ENCODE data around the gene RAPGEFL1.

RAPGEFL1 gene

DNA sequence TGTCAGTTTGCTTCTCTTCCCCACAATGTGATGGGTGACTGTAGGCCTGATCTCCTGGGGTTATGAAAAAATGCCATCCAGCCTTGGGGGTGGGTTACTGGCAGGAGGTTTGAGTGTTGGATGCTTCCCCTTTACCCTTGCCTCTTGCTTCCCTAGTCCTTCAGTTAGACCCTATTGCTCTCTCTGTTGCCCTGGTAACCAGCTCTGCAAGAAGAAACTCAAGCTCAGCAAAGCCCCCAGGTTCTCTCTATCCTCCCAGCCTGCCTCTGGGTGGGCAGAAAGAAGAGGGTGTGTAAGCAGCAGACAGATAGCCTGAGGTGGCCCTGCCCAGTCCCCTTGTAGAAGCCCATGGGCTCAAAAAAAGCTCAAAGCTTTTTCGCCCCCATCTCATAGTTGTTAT, 2.8 kb upstream of the RAPGEFL1 start:
- peaks cover 65% of the 10 kb centered on the region for H3K36me3 ChIP-seq (ENCODE audit: insufficient read depth, insufficient read length, low read length)
- no peaks in the 10 kb centered on the region for H3K27me3 ChIP-seq (ENCODE audit: insufficient read depth, insufficient read length)
- no peak for DNase-seq (ENCODE audit: low read depth, low spot score)
- no peak overlapping the region for H3K9ac ChIP-seq (ENCODE audit: insufficient read length, low read depth)
- H3K4me1 ChIP-seq (ENCODE audit: insufficient read depth, insufficient read length) = peaks cover 14% of the 10 kb centered on the region
- no peak overlapping the region for H3K4me3 ChIP-seq (ENCODE audit: insufficient read length, low read depth)
- peaks cover 5% of the 10 kb centered on the region; the same call in 1 of the 2 replicates for H3K9me3 ChIP-seq (ENCODE audit: insufficient read depth, low read length)
- TF ChIP-seq SUZ12 (IDR thresholded peaks at IDR 0.05; ENCODE audit: extremely low read depth, insufficient read depth, insufficient read length) (no peak), ZNF274 (IDR thresholded peaks at IDR 0.05; ENCODE audit: low read depth, low read length) (no peak), YY1 (IDR thresholded peaks at IDR 0.05; ENCODE audit: insufficient read depth, insufficient read length) (no peak)

DNA sequence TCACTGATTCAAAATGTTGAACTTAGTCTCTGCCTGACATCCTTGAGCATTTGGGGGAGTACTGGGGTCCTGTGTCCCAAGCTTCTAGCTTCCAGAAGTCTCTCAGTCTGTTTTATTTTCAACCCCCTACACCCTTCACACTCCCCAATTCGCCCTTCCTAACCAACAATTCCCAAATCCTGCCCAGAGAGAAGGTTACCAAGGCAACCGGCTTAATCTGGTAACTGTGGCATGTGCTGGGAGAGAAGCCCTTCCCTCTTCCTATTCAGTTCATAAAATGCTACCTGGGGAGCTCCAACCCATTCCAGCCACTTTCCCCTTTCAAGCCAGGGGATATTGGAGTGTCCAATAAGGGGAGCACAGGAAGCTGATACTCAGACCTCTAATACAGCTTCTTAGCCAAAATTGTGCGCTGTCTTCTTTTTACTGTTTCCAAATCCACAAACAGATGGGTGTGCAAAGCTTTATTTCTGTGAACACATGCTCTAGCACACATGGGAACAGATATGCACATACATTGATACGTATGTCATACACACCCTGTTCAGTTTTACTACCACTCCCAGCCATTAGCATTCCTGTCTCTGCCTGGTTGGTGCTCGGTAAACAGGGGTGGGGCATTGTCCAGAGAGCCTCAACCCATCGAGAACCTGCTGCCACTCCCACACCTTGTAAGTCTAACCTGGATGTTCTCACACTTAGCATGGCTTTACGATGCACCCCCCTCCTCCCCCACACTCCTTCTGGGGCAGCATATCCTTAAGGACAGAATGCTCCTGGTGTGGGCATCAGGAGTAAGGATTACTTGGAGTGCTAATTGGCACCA, 1.1 kb upstream of the RAPGEFL1 start:
- TF ChIP-seq SUZ12 (IDR thresholded peaks at IDR 0.05; ENCODE audit: extremely low read depth, insufficient read depth, insufficient read length) = no peak
- no peak for TF ChIP-seq YY1 (IDR thresholded peaks at IDR 0.05; ENCODE audit: insufficient read depth, insufficient read length)
- no peak for TF ChIP-seq ZNF274 (IDR thresholded peaks at IDR 0.05; ENCODE audit: low read depth, low read length)
- Histone ChIP-seq H3K9ac (ENCODE audit: insufficient read length, low read depth) (no peak overlapping the region), H3K9me3 (ENCODE audit: insufficient read depth, low read length) (peaks cover 5% of the 10 kb centered on the region; the same call in 1 of the 2 replicates), H3K4me3 (ENCODE audit: insufficient read length, low read depth) (no peak overlapping the region), H3K4me1 (ENCODE audit: insufficient read depth, insufficient read length) (peaks cover 30% of the 10 kb centered on the region), H3K27me3 (ENCODE audit: insufficient read depth, insufficient read length) (no peaks in the 10 kb centered on the region), H3K36me3 (ENCODE audit: insufficient read depth, insufficient read length, low read length) (peaks cover 49% of the 10 kb centered on the region)
- DNase-seq (ENCODE audit: low read depth, low spot score) = no peak

DNA sequence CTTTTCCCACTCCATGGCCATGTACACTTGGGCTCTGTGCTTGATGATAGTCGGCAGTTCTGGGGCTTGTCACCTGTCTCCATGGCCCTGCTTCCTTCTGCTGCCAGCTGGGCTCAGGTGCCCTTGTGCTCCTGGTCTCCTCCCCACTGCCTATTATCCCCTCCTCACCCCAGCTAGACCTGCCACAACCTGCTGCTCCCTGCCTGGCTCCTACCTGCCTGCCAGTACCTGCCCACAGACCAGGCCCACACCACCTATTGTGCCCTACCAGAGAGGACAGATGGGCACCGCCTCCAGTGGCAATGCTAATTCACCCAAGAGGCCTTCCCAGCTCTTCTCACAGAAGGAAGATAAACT, 538 bp upstream of the RAPGEFL1 start:
- Histone ChIP-seq H3K9me3 (ENCODE audit: insufficient read depth, low read length) (peaks cover 5% of the 10 kb centered on the region; the same call in 1 of the 2 replicates), H3K4me3 (ENCODE audit: insufficient read length, low read depth) (no peak overlapping the region), H3K27me3 (ENCODE audit: insufficient read depth, insufficient read length) (no peaks in the 10 kb centered on the region), H3K4me1 (ENCODE audit: insufficient read depth, insufficient read length) (peaks cover 35% of the 10 kb centered on the region), H3K36me3 (ENCODE audit: insufficient read depth, insufficient read length, low read length) (peaks cover 43% of the 10 kb centered on the region), H3K9ac (ENCODE audit: insufficient read length, low read depth) (peak overlapping the region; percentile 29)
- no peak for DNase-seq (ENCODE audit: low read depth, low spot score)
- TF ChIP-seq SUZ12 (IDR thresholded peaks at IDR 0.05; ENCODE audit: extremely low read depth, insufficient read depth, insufficient read length) (no peak), ZNF274 (IDR thresholded peaks at IDR 0.05; ENCODE audit: low read depth, low read length) (no peak), YY1 (IDR thresholded peaks at IDR 0.05; ENCODE audit: insufficient read depth, insufficient read length) (no peak)

DNA sequence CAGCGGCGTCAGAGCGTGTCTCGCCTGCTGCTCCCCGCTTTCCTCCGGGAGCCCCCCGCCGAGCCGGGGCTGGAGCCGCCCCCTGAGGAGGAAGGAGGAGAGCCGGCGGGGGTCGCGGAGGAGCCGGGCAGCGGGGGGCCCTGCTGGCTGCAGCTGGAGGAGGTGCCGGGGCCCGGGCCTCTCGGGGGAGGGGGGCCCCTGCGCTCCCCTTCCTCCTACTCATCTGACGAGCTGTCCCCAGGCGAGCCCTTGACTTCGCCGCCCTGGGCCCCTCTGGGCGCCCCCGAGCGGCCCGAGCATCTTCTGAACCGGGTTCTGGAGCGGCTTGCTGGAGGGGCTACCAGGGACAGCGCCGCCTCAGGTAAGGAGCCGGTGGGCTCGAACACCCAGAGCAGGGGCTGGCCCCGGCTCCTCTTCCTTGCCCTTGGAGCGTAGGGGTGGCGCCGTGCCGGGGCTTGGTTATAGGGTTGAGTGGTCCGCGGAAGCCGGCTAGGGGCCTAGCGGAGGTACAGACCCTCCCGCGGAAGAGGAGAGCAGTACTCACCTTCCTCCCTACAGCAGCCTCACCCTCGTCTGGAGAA, 841 bp downstream of the RAPGEFL1 start:
- H3K4me3 ChIP-seq (ENCODE audit: insufficient read length, low read depth) = peak overlapping the region; percentile 42

DNA sequence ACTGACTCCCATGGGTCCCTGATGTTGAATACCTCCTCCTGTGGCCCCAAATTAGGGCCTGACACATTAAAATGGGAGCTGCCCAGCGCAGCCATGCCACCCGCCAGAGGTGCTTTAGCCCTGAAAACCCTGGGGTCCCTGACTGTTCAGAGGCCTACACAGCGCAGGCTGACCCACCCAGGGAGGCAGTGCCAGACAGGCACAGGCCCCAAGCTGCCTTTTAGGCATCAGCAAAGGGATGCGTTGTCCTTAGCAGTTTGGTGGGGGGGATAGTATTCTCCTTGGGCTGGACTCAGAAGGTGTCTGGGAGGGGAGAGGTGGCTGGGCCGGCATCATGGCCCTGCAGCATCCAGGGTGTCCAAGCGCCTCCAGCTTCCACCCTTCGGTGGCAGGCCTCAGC, 1.4 kb downstream of the RAPGEFL1 start:
- DNase-seq (ENCODE audit: low read depth, low spot score) = no peak
- Histone ChIP-seq H3K4me1 (ENCODE audit: insufficient read depth, insufficient read length) (peaks cover 35% of the 10 kb centered on the region), H3K9ac (ENCODE audit: insufficient read length, low read depth) (peak overlapping the region; percentile 65), H3K4me3 (ENCODE audit: insufficient read length, low read depth) (peak overlapping the region; percentile 42), H3K9me3 (ENCODE audit: insufficient read depth, low read length) (no peaks in the 10 kb centered on the region), H3K36me3 (ENCODE audit: insufficient read depth, insufficient read length, low read length) (peaks cover 28% of the 10 kb centered on the region), H3K27me3 (ENCODE audit: insufficient read depth, insufficient read length) (no peaks in the 10 kb centered on the region)
- TF ChIP-seq YY1 (IDR thresholded peaks at IDR 0.05; ENCODE audit: insufficient read depth, insufficient read length) = no peak
- no peak for TF ChIP-seq SUZ12 (IDR thresholded peaks at IDR 0.05; ENCODE audit: extremely low read depth, insufficient read depth, insufficient read length)
- no peak for TF ChIP-seq ZNF274 (IDR thresholded peaks at IDR 0.05; ENCODE audit: low read depth, low read length)

More for the DNA sequence above, 841 bp downstream of the RAPGEFL1 start:
- no peak for TF ChIP-seq YY1 (IDR thresholded peaks at IDR 0.05; ENCODE audit: insufficient read depth, insufficient read length)
- no peak for TF ChIP-seq ZNF274 (IDR thresholded peaks at IDR 0.05; ENCODE audit: low read depth, low read length)
- no peak for TF ChIP-seq SUZ12 (IDR thresholded peaks at IDR 0.05; ENCODE audit: extremely low read depth, insufficient read depth, insufficient read length)
- Histone ChIP-seq H3K9ac (ENCODE audit: insufficient read length, low read depth) (peak overlapping the region; percentile 65), H3K4me1 (ENCODE audit: insufficient read depth, insufficient read length) (peaks cover 35% of the 10 kb centered on the region), H3K36me3 (ENCODE audit: insufficient read depth, insufficient read length, low read length) (peaks cover 33% of the 10 kb centered on the region), H3K9me3 (ENCODE audit: insufficient read depth, low read length) (no peaks in the 10 kb centered on the region), H3K27me3 (ENCODE audit: insufficient read depth, insufficient read length) (no peaks in the 10 kb centered on the region)
- DNase-seq (ENCODE audit: low read depth, low spot score) = no peak

DNA sequence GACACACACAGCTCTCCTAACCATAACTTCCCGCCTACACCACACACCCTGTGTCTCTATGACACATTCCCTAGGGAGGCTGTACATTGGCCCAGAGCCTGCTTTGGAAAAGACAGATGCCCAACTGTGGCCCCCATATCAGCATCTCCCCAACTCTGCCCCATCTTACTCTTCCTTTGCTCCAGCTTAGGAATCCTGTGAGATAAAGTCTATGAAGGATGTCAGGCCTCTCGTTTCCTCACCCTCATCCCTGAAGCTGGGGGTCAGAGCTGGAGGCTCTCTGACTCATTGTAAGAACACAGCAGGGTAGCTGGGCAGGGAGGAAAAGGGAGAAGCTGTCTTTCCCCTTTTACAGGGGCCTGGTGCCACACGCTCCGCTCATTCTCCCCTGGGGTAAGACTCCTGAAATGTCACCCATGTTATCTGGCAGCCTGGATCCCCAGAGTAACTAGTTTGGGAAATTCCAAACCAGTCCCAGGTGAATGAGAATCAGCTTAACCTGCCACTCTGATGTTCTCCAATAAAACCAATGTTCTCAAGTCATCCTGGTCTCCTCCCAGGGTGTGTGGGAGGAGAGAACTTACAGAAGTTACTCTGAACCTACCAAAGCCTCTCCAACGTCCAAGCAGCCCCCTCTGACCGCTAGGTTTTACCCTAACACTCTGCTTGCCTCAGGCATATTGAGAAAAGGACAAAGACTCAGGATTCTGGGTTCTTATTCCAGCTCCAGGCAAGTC, 2.8 kb downstream of the RAPGEFL1 start:
- H3K9me3 ChIP-seq (ENCODE audit: insufficient read depth, low read length) = no peaks in the 10 kb centered on the region
- H3K36me3 ChIP-seq (ENCODE audit: insufficient read depth, insufficient read length, low read length) = peaks cover 24% of the 10 kb centered on the region
- DNase-seq (ENCODE audit: low read depth, low spot score) = no peak
- H3K4me1 ChIP-seq (ENCODE audit: insufficient read depth, insufficient read length) = peaks cover 35% of the 10 kb centered on the region
- no peak for TF ChIP-seq ZNF274 (IDR thresholded peaks at IDR 0.05; ENCODE audit: low read depth, low read length)
- no peak for TF ChIP-seq YY1 (IDR thresholded peaks at IDR 0.05; ENCODE audit: insufficient read depth, insufficient read length)
- no peak for TF ChIP-seq SUZ12 (IDR thresholded peaks at IDR 0.05; ENCODE audit: extremely low read depth, insufficient read depth, insufficient read length)
- H3K4me3 ChIP-seq (ENCODE audit: insufficient read length, low read depth) = no peak overlapping the region
- H3K9ac ChIP-seq (ENCODE audit: insufficient read length, low read depth) = peak overlapping the region; percentile 33
- H3K27me3 ChIP-seq (ENCODE audit: insufficient read depth, insufficient read length) = no peaks in the 10 kb centered on the region

DNA sequence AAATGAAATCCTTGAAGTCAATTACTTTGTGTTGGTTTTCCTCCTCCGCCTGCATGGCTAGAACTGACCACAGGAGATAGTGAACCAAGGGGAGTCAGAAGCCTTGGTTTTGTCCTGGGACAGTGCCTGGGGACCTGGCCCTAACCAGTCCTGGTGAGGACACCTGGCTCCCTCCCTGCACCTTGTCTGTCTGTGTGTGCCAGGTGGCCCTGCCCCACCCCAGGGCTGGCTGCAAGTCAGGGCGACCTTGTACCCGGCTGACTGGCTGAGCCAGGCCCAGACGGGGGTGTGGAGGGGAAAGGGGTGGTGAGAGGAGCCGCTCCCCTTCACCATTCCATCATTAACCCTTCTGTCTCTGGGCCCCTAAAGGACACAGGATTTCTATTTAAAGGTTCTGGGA, 3.4 kb downstream of the RAPGEFL1 start:
- no peaks in the 10 kb centered on the region for H3K9me3 ChIP-seq (ENCODE audit: insufficient read depth, low read length)
- H3K4me3 ChIP-seq (ENCODE audit: insufficient read length, low read depth) = no peak overlapping the region
- peak overlapping the region; percentile 1 for H3K9ac ChIP-seq (ENCODE audit: insufficient read length, low read depth)
- peaks cover 22% of the 10 kb centered on the region for H3K36me3 ChIP-seq (ENCODE audit: insufficient read depth, insufficient read length, low read length)
- peaks cover 35% of the 10 kb centered on the region for H3K4me1 ChIP-seq (ENCODE audit: insufficient read depth, insufficient read length)
- no peak for DNase-seq (ENCODE audit: low read depth, low spot score)
- H3K27me3 ChIP-seq (ENCODE audit: insufficient read depth, insufficient read length) = no peaks in the 10 kb centered on the region
- TF ChIP-seq YY1 (IDR thresholded peaks at IDR 0.05; ENCODE audit: insufficient read depth, insufficient read length) (no peak), ZNF274 (IDR thresholded peaks at IDR 0.05; ENCODE audit: low read depth, low read length) (no peak), SUZ12 (IDR thresholded peaks at IDR 0.05; ENCODE audit: extremely low read depth, insufficient read depth, insufficient read length) (no peak)
